Activated naive CD8-positive, alpha-beta T cell (primary cell): ENCODE data around the gene STPG3.
"Not testable (repeated sequence)": the region's sequence is repeated elsewhere in the genome, so short reads cannot be mapped to it uniquely, and the experiment has no call there.

Experiments
- H3K27ac Mint-ChIP-seq: one replicate; pipeline ENCODE4 v1.8.0; 2021; ENCODE audit warnings: mixed read lengths
- H3K27me3 Mint-ChIP-seq: one replicate; pipeline ENCODE4 v1.8.0; 2021; ENCODE audit warnings: mixed read lengths
- H3K36me3 Mint-ChIP-seq: one replicate; pipeline ENCODE4 v1.8.0; 2021; ENCODE audit warnings: mixed read lengths
- H3K4me1 Mint-ChIP-seq: one replicate; pipeline ENCODE4 v1.8.0; 2021; ENCODE audit warnings: low read depth, mixed read lengths
- H3K4me3 Mint-ChIP-seq: one replicate; pipeline ENCODE4 v1.8.0; 2021; ENCODE audit warnings: mild to moderate bottlenecking, mixed read lengths
- H3K9me3 Mint-ChIP-seq: one replicate; pipeline ENCODE4 v1.8.0; 2021; ENCODE audit warnings: low read depth, mixed read lengths

Gene STPG3

DNA sequence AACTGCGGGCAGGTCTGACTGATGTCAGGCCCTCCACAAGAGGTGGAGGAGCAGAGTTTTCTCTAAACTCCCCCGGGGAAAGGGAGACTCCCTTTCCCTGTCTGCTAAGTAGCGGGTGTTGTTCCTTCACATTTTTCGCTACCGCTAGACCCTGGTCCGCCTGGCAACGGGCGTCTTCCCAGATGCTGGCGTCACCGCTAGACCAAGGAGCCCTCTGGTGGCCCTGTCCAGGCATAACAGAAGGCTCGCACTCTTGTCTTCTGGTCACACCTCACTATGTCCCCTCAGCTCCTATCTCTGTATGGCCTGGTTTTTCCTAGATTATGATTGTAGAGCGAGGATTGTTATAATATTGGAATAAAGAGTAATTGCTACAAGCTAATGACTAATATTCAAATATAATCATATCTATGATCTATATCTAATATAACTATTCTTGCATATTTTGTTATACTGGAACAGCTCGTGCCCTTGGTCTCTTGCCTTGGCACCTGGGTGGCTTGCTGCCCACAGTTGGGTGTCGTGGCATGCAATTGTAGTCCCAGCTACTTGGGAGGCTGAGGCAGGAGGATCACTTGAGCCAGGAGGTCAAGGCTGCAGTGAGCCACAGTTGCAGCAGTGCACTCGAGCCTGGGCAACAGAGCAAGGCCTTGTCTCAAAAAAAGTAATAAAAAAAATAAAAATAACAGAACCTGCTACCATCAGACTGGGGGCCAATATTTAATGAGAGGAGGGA is 11.3 kb downstream of the STPG3 start:
- not testable (repeated sequence) for H3K27me3 Mint-ChIP-seq, H3K27ac Mint-ChIP-seq, H3K4me3 Mint-ChIP-seq, H3K9me3 Mint-ChIP-seq, H3K4me1 Mint-ChIP-seq, H3K36me3 Mint-ChIP-seq

DNA sequence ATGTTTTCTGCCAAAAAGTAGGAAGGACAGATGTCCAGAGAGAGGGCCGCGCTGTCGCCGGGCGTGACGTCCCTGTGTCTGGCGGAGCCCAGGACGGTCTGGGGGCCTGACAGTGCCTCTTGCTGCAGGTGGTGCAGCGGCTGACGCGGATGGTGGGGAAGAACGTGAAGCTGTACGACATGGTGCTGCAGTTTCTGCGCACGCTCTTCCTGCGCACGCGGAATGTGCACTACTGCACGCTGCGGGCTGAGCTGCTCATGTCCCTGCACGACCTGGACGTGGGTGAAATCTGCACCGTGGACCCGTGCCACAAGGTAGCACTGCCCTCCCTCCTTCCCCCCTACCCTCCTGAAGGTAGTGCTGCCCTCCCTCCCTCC is 11.8 kb downstream of the STPG3 start:
- Mint-ChIP-seq H3K36me3 (peaks cover 5% of the 10 kb centered on the region), H3K4me1 (peaks cover 2% of the 10 kb centered on the region), H3K9me3 (no peaks in the 10 kb centered on the region), H3K27me3 (no peaks in the 10 kb centered on the region), H3K4me3 (no peak overlapping the region), H3K27ac (no peak overlapping the region)

DNA sequence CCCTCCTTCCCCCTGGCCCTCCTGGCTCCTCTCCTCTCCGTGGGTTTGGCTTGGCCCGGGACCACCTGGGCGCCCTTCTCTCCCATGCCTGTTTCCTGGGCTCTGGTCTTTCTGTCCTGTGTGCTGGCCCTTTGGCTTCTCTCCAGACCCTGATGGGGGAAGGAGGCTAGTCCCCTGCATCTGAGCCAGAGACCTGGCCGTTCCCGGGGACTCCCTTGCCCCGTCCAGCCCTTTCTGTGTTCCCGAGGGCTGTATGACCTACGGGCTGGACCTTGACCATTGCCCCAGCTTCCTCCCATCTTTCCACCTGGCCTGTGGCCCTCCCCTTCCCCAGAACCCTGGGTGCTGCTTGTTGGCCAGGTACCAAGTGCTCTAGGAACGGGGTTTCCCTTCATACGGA is 12.4 kb downstream of the STPG3 start:
- Mint-ChIP-seq H3K27me3 (no peaks in the 10 kb centered on the region), H3K4me3 (no peak overlapping the region), H3K27ac (no peak overlapping the region)

DNA sequence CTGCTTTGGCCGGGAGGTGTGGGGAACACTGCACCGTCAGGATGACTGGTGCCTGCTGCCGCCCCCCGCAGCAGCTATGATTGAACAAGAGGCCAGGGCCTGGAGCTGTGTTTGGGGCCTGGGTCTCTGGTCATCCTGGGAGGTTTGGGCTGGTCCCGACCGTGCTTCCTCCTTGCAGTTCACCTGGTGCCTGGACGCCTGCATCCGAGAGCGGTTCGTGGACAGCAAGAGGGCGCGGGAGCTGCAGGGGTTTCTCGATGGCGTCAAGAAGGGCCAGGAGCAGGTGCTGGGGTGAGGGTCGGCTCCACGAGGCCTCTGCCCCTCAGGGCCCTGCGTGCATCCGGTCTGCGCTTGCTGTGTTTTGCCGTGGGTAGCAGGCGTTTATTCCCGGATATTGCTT is 13.0 kb downstream of the STPG3 start:
- no peak overlapping the region for H3K27ac Mint-ChIP-seq
- H3K4me1 Mint-ChIP-seq, result peaks cover 2% of the 10 kb centered on the region
- peaks cover 10% of the 10 kb centered on the region for H3K36me3 Mint-ChIP-seq
- no peaks in the 10 kb centered on the region for H3K9me3 Mint-ChIP-seq
- H3K27me3 Mint-ChIP-seq, result no peaks in the 10 kb centered on the region
- no peak overlapping the region for H3K4me3 Mint-ChIP-seq

More for the DNA sequence above, 12.4 kb downstream of the STPG3 start:
- Mint-ChIP-seq H3K36me3 (peaks cover 5% of the 10 kb centered on the region), H3K4me1 (peaks cover 2% of the 10 kb centered on the region), H3K9me3 (no peaks in the 10 kb centered on the region)

DNA sequence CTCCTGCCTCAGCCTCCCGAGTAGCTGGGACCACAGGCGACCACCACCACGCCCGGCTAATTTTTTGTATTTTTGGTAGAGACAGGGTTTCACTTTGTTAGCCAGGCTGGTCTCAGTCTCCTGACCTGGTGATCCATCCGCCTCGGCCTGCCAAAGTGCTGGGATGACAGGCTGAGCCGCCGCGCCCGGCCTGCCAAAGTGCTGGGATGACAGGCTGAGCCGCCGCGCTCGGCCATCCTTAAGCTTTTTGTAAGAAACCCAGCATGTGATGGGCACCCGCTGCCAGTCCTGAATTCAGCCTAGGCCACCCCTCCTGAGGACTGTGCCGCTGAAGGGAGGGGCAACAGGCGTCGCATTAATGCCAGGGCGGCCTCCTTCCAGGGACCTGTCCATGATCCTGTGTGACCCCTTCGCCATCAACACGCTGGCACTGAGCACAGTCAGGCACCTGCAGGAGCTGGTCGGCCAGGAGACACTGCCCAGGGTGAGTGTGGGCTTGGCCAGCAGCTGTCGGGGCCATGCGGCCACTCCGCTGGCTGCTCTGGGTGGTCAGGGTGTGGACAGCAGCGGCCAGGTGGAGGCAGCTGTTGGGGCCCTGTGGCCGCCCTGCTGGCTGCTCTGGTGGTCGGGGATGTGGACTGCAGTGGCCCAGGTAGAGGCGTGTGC is 14.5 kb downstream of the STPG3 start:
- Mint-ChIP-seq H3K36me3 (peaks cover 17% of the 10 kb centered on the region), H3K4me3 (no peak overlapping the region), H3K27me3 (no peaks in the 10 kb centered on the region), H3K4me1 (peaks cover 2% of the 10 kb centered on the region), H3K27ac (no peak overlapping the region), H3K9me3 (no peaks in the 10 kb centered on the region)

DNA sequence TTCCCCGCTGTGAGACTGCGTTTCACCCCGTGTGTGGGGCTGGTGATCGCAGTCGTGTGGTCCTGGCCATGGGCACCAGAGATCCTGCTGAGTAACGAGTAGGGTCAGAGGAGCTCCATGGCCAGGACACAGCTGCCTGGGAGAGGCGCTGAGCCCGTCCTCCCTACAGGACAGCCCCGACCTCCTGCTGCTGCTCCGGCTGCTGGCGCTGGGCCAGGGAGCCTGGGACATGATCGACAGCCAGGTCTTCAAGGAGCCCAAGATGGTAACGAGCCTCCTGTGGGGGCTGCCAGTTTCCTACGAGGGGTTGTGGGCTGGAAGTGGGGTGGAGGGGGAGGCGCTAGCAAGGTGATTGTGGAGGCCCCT is 15.1 kb downstream of the STPG3 start:
- Mint-ChIP-seq H3K36me3 (peaks cover 17% of the 10 kb centered on the region), H3K27ac (no peak overlapping the region), H3K4me1 (peaks cover 3% of the 10 kb centered on the region), H3K4me3 (no peak overlapping the region), H3K27me3 (no peaks in the 10 kb centered on the region), H3K9me3 (no peaks in the 10 kb centered on the region)

DNA sequence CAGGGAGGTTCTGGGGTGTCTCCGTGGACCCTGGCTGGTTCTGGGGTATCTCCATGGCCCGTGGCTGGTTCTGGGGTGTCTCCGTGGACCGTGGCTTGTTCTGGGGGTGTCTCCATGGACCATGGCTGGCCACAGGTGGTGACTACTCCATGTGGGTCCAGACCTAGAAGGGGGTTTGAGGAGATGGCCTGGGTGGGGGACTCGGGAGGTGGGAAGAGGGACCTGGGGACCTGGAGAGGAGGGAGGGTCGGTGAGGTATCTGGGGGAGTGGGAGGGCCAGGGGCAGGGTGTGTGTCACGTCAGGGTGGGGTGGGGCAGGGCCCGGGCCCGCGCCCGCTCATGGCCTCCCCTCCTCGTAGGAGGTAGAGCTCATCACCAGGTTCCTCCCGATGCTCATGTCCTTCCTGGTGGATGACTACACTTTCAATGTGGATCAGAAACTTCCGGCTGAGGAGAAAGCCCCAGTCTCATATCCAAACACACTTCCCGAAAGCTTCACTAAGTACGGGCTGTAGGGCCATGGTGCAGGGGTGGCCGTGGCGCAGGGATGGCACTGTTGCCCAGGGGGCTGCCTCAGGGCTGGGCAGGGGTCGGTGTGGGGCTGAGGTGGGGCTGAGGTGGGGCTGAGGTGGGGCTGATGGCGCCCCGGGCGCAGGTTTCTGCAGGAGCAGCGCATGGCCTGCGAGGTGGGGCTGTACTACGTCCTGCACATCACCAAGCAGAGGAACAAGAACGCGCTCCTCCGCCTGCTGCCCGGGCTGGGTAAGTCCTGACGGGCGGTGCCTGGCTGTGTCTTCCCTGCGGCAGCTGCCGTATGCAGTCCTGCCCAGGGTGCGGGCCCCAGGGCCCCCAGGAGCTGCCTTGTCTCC is 15.7 kb downstream of the STPG3 start:
- H3K4me3 Mint-ChIP-seq, result no peak overlapping the region
- H3K9me3 Mint-ChIP-seq, result no peaks in the 10 kb centered on the region
- no peak overlapping the region for H3K27ac Mint-ChIP-seq
- peaks cover 6% of the 10 kb centered on the region for H3K4me1 Mint-ChIP-seq
- no peaks in the 10 kb centered on the region for H3K27me3 Mint-ChIP-seq
- peaks cover 13% of the 10 kb centered on the region for H3K36me3 Mint-ChIP-seq

DNA sequence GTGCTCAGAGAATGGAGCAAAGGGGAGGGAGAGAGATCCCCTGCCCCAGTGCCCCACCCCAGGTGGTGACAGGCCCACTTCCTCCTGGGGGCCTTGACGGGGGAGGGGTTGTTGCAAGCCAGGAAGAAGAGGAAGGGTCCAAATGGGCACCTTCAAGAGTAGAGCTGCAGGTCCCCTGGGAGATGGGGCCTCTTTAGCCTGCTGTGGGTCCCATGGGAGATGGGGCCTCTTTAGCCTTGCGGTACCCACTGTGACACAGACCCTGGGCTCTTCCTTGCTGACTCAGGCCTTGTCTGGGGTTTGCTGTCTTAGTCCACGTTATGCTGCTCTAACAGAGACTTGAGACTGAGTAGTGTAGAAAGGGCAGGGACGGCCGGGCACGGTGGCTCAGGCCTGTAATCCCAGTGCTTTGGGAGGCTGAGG is 16.9 kb downstream of the STPG3 start:
- no peaks in the 10 kb centered on the region for H3K27me3 Mint-ChIP-seq
- H3K4me1 Mint-ChIP-seq, result peaks cover 6% of the 10 kb centered on the region
- H3K9me3 Mint-ChIP-seq, result no peaks in the 10 kb centered on the region
- no peak overlapping the region for H3K27ac Mint-ChIP-seq
- H3K4me3 Mint-ChIP-seq, result no peak overlapping the region
- H3K36me3 Mint-ChIP-seq, result peaks cover 12% of the 10 kb centered on the region

DNA sequence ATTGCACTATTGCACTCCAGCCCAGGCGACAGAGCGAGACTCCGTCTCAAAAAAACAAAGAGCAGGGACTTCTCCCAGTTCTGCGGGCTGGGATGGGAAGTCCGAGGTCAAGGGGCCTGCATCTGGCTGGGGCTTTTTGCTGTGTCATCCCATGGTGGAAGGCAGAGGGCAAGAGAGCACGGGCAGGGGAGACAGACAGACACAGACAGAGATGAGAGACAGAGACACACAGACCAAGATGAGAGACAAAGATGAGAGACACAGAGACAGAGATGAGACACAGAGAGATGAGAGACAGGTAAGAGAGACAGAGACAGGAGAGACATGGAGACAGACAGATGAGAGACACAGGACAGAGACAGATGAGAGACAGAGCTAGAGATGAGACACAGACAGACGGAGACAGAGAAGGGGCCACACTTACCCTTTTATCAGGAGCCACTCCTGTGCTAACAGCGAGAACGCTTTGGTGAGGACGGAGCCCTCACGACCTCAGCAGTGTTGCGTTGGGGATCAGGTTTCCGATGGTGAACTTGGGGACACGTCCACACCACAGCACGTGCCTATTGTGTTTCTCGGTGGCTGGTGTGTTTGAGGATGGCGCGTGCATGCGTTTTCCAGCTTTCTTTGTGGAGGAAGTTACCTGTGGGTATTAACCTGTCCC is 17.6 kb downstream of the STPG3 start:
- Mint-ChIP-seq H3K4me1 (peaks cover 6% of the 10 kb centered on the region), H3K27me3 (no peaks in the 10 kb centered on the region), H3K4me3 (no peak overlapping the region), H3K9me3 (no peaks in the 10 kb centered on the region), H3K27ac (no peak overlapping the region), H3K36me3 (peaks cover 12% of the 10 kb centered on the region)

DNA sequence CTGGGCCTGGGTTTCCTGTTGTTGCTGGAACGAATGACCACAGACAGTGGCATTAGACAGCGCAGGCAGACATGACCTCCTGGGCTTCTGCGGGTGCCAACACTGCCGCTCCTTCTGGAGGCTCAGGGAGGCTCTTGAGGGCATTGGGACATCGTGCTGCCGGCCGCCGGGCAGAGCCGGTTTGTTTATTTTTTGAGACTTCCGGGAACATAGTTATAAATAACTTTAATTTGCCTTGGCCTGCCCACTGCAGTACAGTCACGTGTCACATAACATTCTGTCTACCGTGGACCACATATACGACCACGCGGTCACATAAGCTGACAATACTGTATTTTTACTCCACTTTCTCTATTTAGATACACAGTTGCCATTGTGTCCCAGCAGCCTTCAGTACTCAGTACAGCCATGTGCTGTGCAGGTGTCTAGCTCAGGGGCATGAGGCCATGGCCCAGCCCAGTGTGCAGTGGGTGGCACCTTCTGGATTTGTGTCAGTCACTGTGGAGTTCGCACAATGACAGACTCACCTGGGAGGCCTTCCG is 18.2 kb downstream of the STPG3 start:
- Mint-ChIP-seq H3K4me3 (no peak overlapping the region), H3K27ac (no peak overlapping the region), H3K9me3 (no peaks in the 10 kb centered on the region), H3K27me3 (no peaks in the 10 kb centered on the region), H3K36me3 (peaks cover 12% of the 10 kb centered on the region), H3K4me1 (peaks cover 6% of the 10 kb centered on the region)

DNA sequence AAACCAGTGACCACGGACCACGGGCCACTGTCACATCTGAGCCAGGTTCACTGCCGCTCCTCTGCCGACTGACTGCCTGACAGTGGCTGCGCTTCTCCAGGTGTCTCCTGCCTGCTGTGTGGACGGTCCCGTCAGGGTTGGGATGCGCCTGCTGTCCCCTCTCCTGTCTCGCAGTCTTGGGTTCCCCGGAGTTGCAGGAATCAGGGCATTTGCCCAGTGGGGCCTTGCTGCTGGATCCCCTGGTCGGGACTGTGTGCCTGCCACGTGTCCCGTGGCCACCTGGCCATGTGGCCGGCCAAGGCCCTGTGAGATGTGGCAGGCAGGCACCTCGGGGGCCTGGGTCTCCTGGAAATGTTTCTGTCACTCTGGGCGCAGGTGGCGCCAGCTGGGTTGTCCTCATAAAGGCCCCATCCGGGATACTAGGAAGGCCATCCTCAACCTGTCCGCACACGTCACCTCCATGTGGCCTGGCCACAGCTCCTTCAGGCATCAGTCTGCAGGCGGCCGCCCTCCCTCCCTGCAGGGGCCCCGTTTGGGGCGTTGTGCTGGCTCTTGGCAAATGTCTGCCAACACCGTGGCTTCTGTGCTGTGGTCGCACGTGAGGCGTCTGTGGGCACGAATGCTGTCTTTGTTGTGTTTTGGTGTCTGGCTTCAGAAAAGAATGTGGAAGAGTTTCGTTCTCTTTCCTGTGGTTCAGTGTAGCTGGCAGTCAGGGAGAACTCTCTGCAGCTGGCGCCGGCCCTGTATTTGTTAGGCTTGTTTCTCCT is 20.0 kb downstream of the STPG3 start:
- peak overlapping the region; percentile 4 for H3K4me3 Mint-ChIP-seq
- no peaks in the 10 kb centered on the region for H3K27me3 Mint-ChIP-seq
- peaks cover 14% of the 10 kb centered on the region for H3K4me1 Mint-ChIP-seq
- H3K36me3 Mint-ChIP-seq, result peaks cover 12% of the 10 kb centered on the region
- H3K9me3 Mint-ChIP-seq, result no peaks in the 10 kb centered on the region
- peak overlapping the region; percentile 2 for H3K27ac Mint-ChIP-seq

DNA sequence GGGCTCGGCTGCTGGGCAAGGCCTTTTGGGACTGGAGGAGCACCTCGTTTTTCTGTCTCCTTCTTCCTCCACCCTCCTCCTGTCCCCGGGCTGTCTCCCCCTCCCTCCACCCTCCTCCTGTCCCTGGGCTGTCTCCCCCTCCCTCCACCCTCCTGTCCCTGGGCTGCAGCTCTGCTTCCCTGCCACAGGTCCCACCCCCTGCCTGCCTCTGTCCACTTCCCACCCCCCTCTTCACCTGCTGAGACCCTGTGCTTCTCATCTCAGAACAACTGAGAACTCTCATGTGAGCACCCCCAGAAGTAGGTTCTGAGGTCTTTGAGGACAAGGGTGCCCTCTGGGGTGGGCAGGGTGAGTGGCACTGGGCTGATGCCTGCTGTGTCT is 20.6 kb downstream of the STPG3 start:
- H3K4me3 Mint-ChIP-seq, result peak overlapping the region; percentile 4
- no peak overlapping the region for H3K27ac Mint-ChIP-seq

DNA sequence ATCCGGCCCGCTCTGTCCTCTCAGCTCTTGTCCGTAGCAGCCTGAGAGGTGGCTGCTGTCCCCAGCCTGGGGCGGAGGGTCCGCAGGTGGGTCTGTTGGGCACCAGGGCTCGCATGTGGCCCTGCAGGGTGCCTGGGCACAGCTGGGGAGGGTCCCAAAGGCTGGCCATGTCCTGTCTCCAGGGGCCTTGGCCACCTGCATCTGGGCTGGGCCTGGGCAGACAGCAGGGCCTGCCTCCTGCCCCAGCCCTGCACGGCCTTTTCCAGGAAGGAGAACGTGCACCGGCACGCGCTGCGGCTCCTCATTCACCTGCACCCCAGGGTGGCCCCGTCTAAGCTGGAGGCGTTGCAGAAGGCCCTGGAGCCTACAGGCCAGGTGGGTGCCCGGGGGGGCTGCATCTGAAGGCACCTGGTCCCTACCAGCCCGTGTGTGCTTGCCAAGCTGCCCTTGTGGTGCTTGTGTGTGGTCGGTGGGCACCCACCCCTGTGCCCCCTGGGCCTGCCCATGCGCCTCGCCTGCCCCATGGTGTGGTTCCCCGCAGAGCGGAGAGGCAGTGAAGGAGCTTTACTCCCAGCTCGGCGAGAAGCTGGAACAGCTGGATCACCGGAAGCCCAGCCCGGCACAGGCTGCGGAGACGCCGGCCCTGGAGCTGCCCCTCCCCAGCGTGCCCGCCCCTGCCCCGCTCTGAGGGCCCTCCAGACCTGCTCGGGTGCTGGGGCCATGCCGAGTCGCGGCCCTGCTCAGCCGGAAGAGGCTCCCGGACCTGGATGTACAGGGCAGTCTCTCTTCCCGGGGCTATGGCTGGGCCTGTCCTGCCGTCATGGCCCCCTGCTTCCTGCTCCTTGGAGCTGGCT is 21.4 kb downstream of the STPG3 start:
- Mint-ChIP-seq H3K4me3 (no peak overlapping the region), H3K9me3 (no peaks in the 10 kb centered on the region), H3K27ac (no peak overlapping the region), H3K4me1 (peaks cover 14% of the 10 kb centered on the region), H3K27me3 (no peaks in the 10 kb centered on the region), H3K36me3 (peaks cover 12% of the 10 kb centered on the region)

More for the DNA sequence above, 20.6 kb downstream of the STPG3 start:
- H3K36me3 Mint-ChIP-seq, result peaks cover 12% of the 10 kb centered on the region
- peaks cover 14% of the 10 kb centered on the region for H3K4me1 Mint-ChIP-seq
- H3K27me3 Mint-ChIP-seq, result no peaks in the 10 kb centered on the region
- no peaks in the 10 kb centered on the region for H3K9me3 Mint-ChIP-seq
